GM13977 (cell line): ENCODE measurements around the gene ITGB7.
A peak's percentile ranks its signal among the peaks of the same experiment; 100 is the strongest.

Experiments used
- DNase-seq: peaks from one replicate; pipeline ENCODE4 v3.0.0; 2012; ENCODE audit warnings: low spot score
- CTCF ChIP-seq: IDR thresholded peaks from 2 replicates; pipeline ENCODE4 v1.5.1; 2012; ENCODE audit warnings: mild to moderate bottlenecking, control low read depth; ENCODE audit not compliant: insufficient read depth; ENCODE audit errors: extremely low read depth, missing control alignments
- in situ Hi-C: fragments of 300-500 bp; cut with MboI; formaldehyde crosslinking; loops from one replicate; pipeline ENCODE4 v1.12.0; 2022; ENCODE audit warnings: low sequenced_read_pairs, low pct_unique_long_range_greater_than_20kb, mixed read lengths, inconsistent platforms; ENCODE audit not compliant: unreplicated experiment

Gene ITGB7

GRCh38 chr12:53217051-53217930 lies 10.2 kb upstream of the ITGB7 start:
- in situ Hi-C loops = loop anchor here (5.0 kb wide), 1 partner anchor 70 kb away; no protein-coding TSS in a partner anchor
- TF ChIP-seq CTCF = no peak
- no peak for DNase-seq

GRCh38 chr12:53215497-53215896 lies 8.4 kb upstream of the ITGB7 start:
- DNase-seq = no peak
- in situ Hi-C loops = loop anchor here (5.0 kb wide), 1 partner anchor 72 kb away; no protein-coding TSS in a partner anchor

GRCh38 chr12:53214687-53215455 lies 7.8 kb upstream of the ITGB7 start:
- no peak for TF ChIP-seq CTCF
- in situ Hi-C loops = loop anchor here (5.0 kb wide), 1 partner anchor 72 kb away; no protein-coding TSS in a partner anchor
- no peak for DNase-seq

More at GRCh38 chr12:53215497-53215896, 8.4 kb upstream of the ITGB7 start:
- TF ChIP-seq CTCF = no peak

- in situ Hi-C loops = no loop called here
- TF ChIP-seq CTCF = no peak
- no peak for DNase-seq
These were observed 7.2 kb upstream of the ITGB7 start for GRCh38 chr12:53214221-53214620.

- in situ Hi-C loops = no loop called here
- peak; percentile 97 for TF ChIP-seq CTCF
These were observed 6.3 kb upstream of the ITGB7 start for GRCh38 chr12:53213348-53213747.

GRCh38 chr12:53212931-53213330 lies 5.9 kb upstream of the ITGB7 start:
- in situ Hi-C loops = no loop called here
- no peak for DNase-seq
- no peak for TF ChIP-seq CTCF

More at GRCh38 chr12:53213348-53213747, 6.3 kb upstream of the ITGB7 start:
- DNase-seq = peak; percentile 82
